GM19239 (cell line): Measurements from ENCODE around the gene OPN5.

Experiments used
- DNase-seq: peaks from one replicate; pipeline ENCODE4 v3.0.0; 2011; ENCODE audit warnings: low spot score; ENCODE audit not compliant: insufficient read length
- FAIRE-seq: peaks from 2 replicates; lab custom pipeline; 2011; peaks lifted over from hg19 to GRCh38; lab: Jason Lieb, UNC

OPN5 gene

DNA sequence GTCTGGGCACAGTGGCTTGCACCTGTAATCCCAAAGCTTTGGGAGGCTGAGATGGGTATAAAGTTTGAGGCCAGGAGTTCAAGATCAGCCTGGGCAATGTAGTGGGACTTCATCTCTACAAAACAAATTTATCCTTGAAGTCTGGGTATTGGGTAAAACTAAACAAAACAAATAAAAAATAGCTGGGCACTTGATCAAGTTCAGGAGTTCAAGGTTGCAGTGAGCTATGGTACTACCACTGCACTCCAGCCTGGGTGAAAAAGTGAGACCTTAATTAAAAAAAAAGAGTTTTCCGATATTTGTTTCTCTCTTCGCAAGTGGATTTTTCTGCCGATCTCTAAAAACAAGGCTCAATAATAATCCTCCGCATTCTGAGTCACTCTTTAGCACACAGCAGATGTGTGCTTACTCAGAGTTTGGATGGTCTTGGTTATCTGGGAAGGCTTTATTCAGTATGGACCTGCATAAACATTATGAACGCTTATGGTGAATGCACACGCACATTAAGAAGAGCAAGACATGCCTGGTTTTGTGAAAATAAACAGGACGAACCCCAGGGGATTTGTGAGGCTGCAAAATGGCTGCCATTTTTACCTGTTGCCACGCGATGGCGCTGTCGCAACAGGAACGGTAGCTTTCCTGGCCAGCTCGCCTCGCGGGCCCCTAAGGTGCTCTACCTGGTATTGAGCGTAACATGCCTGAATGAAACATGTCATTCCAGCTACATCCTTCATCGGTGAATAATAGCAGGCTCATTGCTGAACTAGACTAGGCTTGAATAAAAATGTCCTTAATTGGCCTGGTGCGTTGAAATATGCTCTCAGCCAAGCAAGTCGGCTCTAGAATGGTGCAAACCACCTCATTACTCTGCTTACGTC, 6.0 kb downstream of the OPN5 start:
- DNase-seq (peak; percentile 28), FAIRE-seq (peak; percentile 82)

DNA sequence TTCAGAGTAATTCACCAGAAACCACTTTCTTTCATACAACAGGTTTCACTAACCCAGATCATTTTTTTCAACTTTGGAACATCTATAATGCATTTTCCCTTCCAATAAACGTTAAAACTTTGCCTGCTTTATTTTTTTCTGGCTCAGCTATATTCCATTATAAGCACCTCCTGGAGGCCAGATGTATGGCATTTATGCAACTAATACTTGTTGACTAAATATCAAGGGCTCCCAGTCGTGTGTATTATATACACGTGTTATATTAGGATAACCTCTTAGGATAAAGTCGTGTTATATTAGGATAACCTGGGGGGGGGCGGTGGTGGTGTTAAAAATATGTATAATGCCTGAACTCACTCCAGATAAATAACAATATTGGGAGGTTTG, 6.7 kb downstream of the OPN5 start:
- FAIRE-seq: no peak
- no peak for DNase-seq

DNA sequence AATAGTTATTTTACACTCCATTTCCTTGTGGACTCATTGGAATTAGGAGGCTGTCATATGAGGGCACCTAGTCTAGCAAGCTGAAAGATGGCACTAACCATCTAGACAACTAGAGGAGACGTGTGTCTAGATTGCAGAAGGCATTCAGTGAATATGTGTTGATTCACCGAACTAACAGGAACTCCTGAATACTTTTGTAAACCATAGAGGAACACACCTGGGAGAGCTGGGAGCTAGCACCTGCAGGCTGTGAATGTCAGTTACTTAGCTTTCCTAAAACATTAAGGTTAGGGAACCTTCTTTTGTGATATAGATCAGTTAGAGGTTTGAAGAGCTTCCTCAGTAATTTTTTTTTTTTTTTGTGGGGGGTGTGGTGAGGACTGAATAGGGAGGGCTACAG, 7.7 kb downstream of the OPN5 start:
- no peak for FAIRE-seq
- DNase-seq: no peak

DNA sequence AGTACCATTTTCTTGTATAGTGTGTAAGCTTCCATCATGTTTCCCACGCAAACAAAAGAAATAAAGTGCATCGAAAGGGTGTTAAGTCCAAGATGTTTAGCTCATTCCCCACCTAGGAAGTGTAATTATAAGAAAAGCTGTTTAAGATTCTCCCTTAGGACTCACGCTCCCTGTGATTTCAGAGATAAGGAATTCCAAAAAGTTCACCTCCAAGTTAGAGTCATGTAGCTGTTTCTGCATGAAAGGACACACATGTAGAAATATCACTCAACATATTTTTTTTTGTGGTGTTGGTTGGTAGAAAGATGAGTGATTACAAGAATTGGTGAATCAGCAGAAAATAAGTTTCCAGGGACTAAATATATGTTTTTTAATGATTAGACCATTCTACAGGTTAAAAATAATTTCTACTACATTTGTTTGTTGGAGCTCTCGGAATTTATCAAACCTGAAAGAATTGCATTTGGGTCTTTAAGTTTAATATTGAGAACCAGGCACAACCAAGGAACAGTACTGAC, 10.4 kb downstream of the OPN5 start:
- no peak for FAIRE-seq
- no peak for DNase-seq

DNA sequence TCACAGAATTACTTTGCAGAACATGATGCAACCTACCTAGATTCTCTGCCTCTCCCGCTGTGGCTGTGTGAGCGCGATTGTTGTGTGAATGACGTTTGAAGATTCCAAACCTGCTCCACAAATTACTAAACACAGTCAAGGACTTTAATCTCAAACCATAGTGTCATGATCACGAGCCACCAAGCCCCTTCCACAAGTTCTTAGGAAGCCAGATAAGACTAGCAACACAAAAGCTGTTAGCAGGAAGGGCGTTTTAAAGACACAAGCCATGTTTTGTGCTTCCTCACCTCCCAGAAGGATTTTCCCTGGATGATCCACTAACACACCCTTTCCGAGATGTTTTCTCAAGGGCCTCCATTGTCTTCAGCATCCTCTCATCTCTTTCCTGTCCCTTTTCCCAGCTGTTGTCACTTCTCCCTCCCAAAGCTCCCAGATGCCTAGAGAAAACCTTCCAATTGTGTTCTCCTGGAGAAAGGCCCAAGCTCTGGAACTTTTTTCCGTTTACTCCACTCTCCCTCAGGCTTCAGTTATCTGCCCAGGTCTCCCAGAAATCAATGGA, 12.8 kb downstream of the OPN5 start:
- FAIRE-seq: no peak
- no peak for DNase-seq

DNA sequence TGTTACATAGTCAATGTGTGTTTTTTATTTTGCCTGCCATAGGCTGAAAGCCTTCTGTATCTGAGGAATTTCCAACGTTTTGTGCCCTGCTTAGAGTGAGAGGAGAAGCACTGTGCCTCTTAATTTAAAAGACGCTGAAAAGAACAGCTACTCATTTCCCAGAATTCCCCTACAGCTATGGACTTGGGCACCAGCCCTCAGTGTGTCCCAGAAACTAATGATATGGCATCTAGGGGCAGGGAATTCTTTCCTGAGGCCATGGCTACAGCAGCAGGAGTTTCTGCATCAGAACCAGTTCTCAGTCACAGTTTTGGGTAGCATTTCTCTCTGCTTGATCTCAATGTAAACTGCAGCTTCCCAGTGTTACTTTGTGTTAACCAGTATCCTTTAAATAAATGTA, 20.2 kb downstream of the OPN5 start:
- no peak for FAIRE-seq
- no peak for DNase-seq

DNA sequence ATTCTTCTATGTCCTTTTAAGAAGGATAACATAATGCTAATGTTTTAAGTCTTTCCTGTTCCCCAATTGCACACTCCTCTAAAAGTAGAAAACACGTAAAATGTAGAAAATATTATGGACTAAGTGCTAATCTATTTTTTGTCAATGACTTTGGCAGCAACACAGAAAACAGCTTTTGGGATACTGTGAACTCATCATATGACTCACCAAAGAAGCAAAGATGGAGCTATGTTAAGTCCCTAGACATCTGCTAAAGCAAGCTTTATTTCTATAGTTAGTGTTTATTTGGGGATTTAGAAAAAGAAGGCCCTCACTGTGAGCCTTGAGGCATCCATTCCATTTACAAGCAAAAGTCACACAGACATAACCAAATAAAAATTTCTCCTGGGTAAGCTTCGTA, 23.0 kb downstream of the OPN5 start:
- FAIRE-seq: no peak
- no peak for DNase-seq

DNA sequence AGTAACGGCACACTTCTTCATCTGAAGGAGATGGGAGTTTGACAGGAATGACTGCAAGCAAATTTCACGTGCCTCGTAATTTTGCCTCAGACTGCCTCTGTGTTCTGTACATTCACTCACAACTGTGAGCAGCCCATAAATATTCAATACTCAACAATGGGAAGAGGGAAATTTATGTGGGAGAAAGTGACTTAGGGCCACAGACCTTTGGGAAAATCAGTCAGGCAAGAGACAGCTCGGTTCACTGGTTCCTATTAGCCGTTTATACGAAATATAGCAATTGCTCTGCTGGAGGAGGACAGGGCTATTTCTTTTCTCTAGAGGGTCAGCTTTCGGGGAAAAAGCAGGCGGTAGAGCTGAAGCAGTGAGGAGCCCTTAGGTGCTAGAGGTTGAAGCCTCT, 28.0 kb downstream of the OPN5 start:
- FAIRE-seq (no peak), DNase-seq (no peak)

DNA sequence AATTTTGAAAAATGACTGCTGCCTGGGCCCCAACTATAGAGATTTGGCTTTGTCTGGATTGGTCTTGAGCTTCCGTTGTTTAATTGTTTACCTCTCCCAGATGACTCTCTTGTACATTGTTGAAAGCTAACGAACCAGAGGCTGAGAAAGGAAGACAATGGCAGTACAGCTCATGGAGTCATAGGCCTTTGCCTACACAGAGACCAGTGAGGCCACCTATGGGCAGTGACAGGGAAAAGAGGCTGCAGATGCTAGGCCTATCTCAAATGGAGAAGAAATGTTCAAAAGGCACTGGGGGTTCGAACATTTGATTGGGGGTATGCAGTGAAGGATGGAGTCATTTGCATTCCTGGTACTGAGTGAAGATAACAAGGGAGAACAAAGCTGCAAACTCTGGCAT, 29.1 kb downstream of the OPN5 start:
- no peak for FAIRE-seq
- no peak for DNase-seq

DNA sequence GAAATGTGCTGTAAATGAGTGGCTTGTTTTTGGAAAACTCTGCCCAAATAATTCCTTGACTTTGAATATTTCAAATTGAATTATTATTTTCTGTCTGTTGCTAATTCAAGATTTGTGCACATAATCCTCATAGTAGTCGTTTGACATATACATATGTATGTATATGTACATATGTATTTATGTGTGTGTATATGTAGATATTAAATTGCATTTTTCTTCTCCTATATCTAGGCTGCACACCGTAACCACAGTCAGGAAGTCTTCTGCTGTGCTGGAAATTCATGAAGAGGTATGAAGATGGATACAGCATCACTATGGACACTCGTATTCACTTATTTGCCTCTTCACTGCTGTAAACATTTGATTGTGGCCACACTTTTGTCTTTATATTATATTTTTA, 29.6 kb downstream of the OPN5 start:
- no peak for DNase-seq
- FAIRE-seq: no peak

DNA sequence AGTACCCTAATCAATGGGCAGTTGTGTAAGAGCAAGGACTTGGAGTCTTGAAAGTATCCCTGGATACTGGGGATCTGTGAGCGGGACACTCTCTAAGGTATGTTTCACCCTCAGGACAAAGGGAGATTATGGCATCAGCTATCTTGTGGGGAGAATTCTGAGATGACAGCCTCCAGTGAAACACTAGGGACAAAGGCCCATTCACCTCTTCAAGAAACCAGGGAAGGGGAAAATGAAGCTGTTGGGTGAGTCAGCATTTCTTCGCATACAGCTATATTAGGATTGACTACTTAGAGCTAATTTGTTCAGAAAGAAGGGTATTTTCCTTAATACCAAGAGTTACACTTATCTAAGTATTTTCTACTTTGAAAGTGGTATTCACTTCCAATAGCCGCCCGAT, 35.9 kb downstream of the OPN5 start:
- DNase-seq: no peak
- no peak for FAIRE-seq

DNA sequence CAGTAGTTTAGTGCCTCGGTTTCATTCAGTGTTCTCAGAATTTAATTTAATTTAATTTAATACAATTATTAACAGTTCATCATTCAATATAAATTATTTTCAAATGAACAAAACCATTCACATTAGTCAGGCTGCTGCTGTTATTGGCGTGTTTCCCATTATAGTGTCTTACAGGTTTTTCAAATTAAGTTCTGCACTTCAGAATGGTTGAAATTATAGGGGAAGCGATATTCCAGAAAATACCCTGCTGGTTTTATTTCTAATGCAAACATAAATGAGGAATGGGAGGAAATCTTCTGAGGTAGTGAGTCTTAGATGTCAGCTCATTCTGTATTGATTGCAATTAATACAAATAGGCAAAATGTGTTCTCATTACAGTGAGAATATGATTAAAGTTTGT, 37.6 kb downstream of the OPN5 start:
- DNase-seq (no peak), FAIRE-seq (no peak)

DNA sequence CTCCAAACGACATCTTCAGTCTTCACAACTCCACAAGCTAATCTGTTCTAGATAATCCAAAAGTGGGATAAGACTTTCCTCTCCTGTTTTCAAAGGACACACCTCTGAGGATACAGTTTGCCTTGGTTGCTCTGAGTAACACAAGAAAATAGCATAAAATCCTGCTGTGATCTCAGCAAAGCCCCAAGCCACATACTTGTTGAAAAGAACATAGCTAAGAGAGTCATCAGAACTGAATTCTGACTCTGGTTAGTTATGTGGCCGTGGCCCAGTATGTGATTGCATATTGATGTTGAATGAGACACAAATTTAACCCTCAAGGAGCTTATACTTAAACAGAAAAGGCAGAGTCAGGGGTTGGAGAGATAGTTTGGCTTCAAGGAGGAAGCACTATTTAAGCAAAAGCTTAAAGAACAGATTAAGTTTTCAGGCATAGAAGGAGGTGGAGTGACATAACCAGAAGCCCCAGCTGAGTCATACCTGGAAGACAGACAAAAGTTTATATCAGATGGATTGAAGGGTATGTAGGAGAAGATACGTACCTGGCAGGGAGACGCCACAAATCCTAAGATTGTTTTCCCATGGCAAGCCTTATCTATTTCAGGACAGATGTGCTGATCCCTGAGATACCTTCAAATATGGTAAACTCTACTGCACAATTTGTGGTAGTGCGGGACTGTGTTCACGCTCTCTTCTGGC, 41.2 kb downstream of the OPN5 start:
- FAIRE-seq (no peak), DNase-seq (no peak)

DNA sequence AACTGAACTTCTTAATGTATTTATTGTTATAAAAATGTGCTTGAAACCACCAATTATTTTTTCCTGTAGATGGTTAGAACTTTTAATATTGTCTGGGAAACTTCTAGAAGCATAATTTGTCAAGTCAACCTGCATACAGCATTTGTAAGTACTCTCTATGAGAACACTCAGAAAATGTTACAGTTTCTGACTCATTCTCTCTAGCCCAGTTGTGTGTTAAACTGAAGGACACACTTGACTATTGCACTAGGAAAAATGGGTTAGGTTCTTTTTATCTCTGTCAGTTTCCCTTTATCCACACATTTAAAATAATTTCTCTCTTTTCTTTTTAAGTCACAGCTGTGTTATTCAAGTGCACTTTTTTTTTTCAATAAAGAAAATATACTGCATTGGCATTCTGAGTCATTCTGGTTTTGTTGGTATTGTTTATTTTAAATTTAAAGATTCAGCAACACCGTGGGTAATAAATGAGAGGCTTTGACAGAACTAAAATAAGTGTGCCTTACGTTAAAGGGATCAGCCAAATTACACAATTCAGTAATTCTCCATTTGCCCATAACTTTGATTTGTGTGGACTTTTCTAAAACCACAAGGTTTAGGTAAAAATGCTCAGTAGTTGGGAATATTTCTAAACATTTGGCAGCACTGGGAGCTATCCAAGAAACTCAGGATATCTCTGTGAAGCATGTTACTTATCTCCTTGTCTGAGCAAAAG, 50.7 kb downstream of the OPN5 start:
- FAIRE-seq (no peak), DNase-seq (no peak)

DNA sequence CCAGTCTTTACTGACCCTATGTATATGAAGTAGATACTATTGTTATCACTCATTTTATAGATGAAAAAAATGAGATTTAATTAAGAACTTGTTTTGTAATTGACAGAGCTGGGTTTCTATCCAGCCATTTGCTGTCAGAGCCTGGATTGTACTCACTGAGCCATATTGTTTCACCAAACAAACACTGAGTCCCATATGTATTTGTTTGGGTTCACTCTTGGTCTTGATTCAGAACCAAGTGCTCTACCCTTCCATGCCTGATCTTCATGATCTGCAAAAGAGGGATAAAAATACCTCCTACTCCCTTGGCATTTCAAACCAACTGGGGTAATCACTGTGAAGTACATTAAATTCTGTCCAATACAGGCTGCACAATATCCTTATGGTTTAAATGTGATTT, 52.4 kb downstream of the OPN5 start:
- FAIRE-seq: no peak

DNA sequence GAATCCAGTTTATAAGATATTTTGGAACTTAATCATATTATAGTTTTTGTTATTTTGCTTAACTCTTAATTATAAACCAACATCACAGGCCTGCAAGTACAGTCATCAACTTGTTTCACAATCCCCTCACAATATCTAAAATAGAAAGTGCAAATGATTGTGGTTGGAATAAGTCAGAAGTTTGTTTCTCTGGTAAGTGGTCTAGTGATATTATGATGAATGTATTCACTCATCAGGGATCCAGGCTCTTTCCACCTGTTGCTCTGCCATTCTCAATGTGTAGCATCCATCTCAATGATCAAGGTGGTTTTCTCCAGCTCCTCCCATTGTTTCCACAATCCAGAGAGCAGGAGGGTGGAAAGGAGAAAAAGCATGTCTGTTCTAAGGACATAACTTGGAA, 54.2 kb downstream of the OPN5 start:
- FAIRE-seq (no peak), DNase-seq (no peak)

More for the DNA sequence above, 52.4 kb downstream of the OPN5 start:
- no peak for DNase-seq

DNA sequence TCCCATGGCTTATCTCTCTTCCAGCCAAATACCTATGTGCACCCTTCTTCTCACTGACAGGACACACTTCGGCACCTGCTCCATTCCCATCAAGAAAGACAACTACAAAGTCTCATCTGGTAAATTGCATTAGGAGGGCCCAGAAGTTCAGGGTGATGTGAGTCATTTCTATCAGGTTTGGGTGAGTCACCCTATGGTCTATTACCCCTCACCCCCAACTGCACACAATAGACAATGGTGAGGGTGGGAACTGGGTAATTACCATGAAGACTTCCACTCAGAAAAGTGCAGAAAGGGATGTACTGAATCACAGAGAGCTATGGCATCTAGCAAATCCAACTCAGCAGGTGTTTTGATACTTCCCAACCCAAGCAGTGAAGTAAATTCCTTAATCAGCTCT, 54.8 kb downstream of the OPN5 start:
- FAIRE-seq: no peak
- no peak for DNase-seq

DNA sequence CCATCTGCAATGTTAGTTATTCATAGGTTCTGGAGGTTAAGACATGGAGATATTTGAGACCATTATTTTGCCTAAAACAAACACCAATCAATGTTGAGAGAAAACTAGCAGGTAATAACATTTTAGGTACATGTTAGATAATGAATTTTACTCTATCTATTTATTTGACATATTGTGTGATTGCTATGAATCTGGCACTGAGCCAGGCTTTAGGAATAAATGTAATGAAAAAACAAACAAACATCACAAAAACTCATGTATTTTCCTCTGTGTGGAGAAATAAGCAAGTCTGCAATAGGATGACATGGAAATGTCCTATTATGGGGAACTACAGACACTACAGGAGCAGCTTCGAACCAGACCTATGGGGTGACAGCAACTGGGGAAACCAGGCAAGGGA, 57.8 kb downstream of the OPN5 start:
- FAIRE-seq (no peak), DNase-seq (no peak)

DNA sequence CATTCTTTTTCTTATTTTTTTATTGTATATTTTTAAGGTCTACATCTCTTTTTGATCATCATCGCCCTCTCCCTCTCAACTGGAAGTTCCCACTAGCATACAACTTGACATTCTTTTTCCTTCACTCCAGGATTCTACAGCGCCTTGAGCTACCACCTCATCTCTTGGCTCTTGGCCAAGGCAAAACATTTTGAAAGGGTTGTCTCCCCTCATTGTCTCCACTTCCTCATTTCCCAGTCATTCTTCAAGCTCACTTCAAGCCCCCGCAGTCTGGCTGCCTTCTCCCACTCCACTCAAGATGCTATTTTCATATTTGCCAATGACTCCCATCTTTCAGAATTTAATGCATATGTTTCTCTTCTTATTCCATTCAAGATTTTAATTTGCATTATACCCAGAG, 63.0 kb downstream of the OPN5 start:
- DNase-seq: no peak
- FAIRE-seq: no peak

DNA sequence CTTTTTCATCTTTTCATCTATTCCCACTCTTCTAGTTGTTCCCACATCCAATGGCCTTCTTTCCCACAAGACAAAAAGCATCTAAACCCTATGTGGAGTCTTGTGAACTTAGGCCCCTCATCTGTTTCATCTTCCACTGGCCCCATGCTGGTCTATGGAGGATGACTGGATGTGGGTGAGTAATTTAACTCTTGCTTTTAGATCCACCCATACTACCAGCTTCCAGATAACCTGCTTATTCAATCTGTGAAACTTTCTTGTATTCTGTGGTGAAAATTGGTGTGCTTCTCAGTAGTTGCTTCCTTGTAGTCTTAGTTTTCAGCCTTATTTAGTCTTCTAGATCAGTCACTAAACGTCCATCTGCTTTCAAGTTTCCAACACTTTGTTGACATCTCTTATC, 64.9 kb downstream of the OPN5 start:
- FAIRE-seq (no peak), DNase-seq (no peak)

DNA sequence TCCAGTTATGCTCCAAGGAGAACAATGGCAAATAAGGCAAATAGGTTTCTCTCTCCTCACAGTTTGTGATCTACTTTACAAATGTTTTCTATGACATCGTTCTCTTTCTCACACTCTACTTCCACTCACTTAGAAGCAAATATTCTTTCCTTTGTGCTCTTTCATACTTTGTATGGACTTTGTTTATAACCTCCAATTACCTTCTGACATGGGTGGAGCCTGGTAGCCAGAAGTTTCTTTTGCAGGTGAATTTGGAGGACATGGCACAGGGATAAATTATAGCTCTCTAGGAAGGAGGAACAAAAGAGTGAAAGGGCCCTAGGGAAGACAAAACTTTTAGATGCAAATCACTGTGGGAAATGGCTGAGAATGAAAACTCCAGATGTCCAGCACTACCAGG, 69.3 kb downstream of the OPN5 start:
- FAIRE-seq: no peak
- no peak for DNase-seq
